PFSK-1 (cell line): Measurements from ENCODE around the gene TRUB1.

Experiments used
- FOXP2 ChIP-seq: optimal IDR thresholded peaks from 2 replicates; pipeline ENCODE3; 2011; ENCODE audit warnings: borderline replicate concordance, control low read depth, inconsistent platforms; ENCODE audit not compliant: insufficient read depth; ENCODE audit errors: extremely low read length, extremely low read depth
- POLR2AphosphoS5 ChIP-seq: IDR thresholded peaks from 2 replicates; pipeline ENCODE4 v1.6.1; 2012; ENCODE audit warnings: low read depth, mild to moderate bottlenecking, control low read depth, low read length, moderate library complexity
- SIN3A ChIP-seq: IDR thresholded peaks from 2 replicates; pipeline ENCODE4 v1.6.1; 2012; ENCODE audit warnings: mild to moderate bottlenecking, low read length, moderate library complexity, borderline replicate concordance; ENCODE audit not compliant: insufficient read depth
- TAF1 ChIP-seq: IDR thresholded peaks from 2 replicates; pipeline ENCODE4 v1.6.1; 2012; ENCODE audit warnings: low read length, control low read depth, borderline replicate concordance; ENCODE audit not compliant: insufficient read depth
- TF ChIP-seq, protein P1 (sequence below), 2 experiments: IDR thresholded peaks; 2 replicates each; pipeline versions ENCODE4 v1.6.1 to v1.8.0; 2011 to 2012; ENCODE audit warnings: low read depth in 2 of 2, low read length in 2 of 2, control low read depth in 1 of 2, inconsistent platforms in 1 of 2, mild to moderate bottlenecking in 1 of 2, moderate library complexity in 1 of 2; ENCODE audit not compliant: insufficient read depth in 1 of 2

TRUB1 gene

DNA sequence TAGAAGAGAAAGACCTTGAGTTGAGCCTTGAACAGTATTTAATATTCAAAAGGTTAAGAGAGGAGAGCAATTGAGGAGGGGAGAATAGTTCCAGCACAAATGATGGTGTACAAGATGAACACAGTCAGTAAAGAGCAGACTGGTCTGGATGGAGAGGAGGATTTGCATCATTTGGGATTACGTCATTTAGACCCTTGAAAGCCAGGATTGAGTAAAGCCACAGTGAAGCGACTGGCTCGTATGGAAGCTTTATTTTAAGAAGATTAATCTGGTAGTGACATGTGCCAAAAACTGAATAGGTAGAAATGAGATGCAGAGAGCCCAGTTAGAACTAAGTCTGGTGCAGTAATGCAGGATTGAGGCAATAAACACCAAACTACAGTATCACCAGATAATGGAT is 52.6 kb downstream of the TRUB1 start:
- TF ChIP-seq, protein P1, sequence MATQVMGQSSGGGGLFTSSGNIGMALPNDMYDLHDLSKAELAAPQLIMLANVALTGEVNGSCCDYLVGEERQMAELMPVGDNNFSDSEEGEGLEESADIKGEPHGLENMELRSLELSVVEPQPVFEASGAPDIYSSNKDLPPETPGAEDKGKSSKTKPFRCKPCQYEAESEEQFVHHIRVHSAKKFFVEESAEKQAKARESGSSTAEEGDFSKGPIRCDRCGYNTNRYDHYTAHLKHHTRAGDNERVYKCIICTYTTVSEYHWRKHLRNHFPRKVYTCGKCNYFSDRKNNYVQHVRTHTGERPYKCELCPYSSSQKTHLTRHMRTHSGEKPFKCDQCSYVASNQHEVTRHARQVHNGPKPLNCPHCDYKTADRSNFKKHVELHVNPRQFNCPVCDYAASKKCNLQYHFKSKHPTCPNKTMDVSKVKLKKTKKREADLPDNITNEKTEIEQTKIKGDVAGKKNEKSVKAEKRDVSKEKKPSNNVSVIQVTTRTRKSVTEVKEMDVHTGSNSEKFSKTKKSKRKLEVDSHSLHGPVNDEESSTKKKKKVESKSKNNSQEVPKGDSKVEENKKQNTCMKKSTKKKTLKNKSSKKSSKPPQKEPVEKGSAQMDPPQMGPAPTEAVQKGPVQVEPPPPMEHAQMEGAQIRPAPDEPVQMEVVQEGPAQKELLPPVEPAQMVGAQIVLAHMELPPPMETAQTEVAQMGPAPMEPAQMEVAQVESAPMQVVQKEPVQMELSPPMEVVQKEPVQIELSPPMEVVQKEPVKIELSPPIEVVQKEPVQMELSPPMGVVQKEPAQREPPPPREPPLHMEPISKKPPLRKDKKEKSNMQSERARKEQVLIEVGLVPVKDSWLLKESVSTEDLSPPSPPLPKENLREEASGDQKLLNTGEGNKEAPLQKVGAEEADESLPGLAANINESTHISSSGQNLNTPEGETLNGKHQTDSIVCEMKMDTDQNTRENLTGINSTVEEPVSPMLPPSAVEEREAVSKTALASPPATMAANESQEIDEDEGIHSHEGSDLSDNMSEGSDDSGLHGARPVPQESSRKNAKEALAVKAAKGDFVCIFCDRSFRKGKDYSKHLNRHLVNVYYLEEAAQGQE (IDR thresholded peaks at IDR 0.05; ENCODE audit: insufficient read depth in 1 of 2, low read depth in 2 of 2, low read length in 2 of 2) = no peak
- TF ChIP-seq TAF1 (no peak), SIN3A (no peak), FOXP2 (no peak), POLR2AphosphoS5 (no peak)

DNA sequence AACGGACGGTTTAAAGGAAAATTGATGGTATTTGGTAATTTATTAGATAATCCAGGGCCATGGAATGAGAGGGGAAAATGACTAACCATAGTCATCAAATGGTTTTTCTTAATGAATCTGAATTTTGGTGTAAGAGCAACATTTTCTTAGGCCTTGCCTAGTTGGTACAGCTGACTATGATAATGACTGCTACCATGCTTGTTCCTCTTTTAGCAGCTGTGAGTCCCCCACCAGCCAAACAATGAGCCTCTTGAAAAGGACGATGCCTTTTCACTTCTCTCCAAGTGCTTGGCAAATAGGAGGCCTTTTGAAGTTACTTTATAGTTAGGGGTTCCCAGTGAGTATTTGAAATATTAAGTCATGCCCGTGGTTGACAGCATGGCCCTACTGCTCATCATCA is 53.0 kb downstream of the TRUB1 start:
- TF ChIP-seq FOXP2 (no peak), TAF1 (no peak), SIN3A (no peak), POLR2AphosphoS5 (no peak)
- TF ChIP-seq, protein P1 (IDR thresholded peaks at IDR 0.05; ENCODE audit: insufficient read depth in 1 of 2, low read depth in 2 of 2, low read length in 2 of 2) = no peak

DNA sequence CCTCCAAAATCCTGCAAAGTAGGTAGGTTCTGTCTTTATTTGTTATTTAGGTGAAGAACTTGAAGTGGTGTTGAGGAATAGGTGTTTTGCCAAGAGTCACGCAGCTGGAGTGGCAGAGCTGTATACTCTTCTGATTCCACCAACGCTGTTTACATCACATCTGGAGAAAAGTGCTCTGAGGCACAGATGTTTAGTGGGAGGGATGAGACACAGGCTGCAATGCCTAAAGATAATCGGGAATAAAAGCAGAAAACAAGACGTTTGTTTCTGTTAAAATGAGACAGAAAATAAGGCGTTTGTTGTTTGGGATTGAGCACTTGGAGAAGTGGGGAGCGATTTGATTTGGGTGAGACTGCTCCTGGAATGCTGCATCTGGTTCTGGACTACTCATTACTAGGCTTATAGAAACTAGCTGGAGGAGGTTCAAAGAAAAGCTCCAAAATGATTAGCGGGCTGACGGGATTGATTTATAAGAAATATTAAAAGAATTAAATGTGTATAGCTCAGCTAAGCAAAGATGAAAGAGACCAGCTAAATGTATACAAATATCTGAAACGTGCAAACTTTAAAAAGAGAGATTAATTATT is 54.3 kb downstream of the TRUB1 start:
- no peak for TF ChIP-seq TAF1
- TF ChIP-seq, protein P1 (IDR thresholded peaks at IDR 0.05; ENCODE audit: insufficient read depth in 1 of 2, low read depth in 2 of 2, low read length in 2 of 2) = no peak
- no peak for TF ChIP-seq POLR2AphosphoS5
- no peak for TF ChIP-seq SIN3A
- TF ChIP-seq FOXP2 = no peak

DNA sequence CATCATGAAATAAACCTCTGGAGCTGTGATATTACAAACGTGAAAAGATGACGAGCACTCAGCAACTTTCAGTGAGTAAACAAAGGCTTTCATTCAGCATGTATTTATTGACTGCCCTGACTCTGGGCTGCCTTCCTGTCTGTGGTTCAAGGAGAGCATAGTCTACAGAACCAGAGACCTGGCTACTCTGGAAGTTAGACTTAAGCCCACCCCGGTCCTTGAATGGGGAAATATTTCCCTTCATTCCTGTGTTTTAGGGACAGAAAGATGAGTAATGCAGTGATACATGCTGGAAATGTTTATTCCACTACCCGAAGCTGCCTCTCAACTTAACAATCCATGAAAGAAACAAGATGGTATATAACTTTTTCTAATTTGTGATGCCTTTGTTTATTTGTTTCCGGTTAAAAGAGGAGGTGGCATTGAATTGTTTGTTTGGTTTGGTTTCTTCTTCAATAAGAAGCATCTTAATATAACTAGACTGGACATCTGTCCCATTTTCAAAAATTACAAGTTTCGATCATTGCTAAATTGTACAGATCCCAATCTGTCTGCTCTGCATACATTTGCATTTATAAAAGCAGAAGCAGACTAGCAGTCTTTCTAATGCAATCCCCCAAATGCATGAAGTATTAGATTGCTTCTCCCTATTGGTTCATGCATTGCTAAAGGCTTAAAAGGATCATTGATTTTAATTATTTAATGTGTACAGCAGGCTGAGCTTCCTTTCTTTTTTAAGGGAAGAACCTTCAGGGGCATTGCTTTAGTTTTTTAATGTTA is 57.7 kb downstream of the TRUB1 start:
- TF ChIP-seq, protein P1 (IDR thresholded peaks at IDR 0.05; ENCODE audit: insufficient read depth in 1 of 2, low read depth in 2 of 2, low read length in 2 of 2) = no peak
- TF ChIP-seq SIN3A (no peak), FOXP2 (no peak), TAF1 (no peak), POLR2AphosphoS5 (no peak)

DNA sequence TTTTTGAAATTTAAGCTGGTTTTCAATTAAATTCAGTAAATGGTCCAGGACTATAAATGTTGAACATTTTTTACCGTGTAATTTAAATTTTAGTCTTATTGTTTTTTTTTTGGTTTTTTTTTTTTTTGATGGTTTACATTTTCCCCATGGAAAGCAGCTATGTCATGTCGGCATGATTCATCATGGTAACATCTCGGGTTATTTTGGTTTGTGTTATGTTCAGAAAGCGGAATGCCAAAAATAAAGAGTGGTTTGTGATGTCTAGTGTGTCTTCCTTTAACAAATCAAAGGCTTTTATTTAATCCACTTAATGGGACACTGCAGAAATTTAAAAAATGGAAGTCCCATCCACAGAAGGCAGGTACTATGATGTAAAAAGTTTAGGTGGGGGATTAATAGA is 58.5 kb downstream of the TRUB1 start:
- TF ChIP-seq SIN3A (no peak), TAF1 (no peak), FOXP2 (no peak), POLR2AphosphoS5 (no peak)
- TF ChIP-seq, protein P1 (IDR thresholded peaks at IDR 0.05; ENCODE audit: insufficient read depth in 1 of 2, low read depth in 2 of 2, low read length in 2 of 2) = no peak
